HUDEP-2 (cell line): Measurements from ENCODE around the gene ELN.
"Not testable (repeated sequence)": the region's sequence is repeated elsewhere in the genome, so short reads cannot be mapped to it uniquely, and the experiment has no call there.

Experiments used
- DNase-seq, 76 experiments: peaks; one replicate each; lab custom pipeline; 2025; ENCODE audit not compliant: unreplicated experiment in 76 of 76; lab: John Stamatoyannopoulos, UW

ELN gene

DNA sequence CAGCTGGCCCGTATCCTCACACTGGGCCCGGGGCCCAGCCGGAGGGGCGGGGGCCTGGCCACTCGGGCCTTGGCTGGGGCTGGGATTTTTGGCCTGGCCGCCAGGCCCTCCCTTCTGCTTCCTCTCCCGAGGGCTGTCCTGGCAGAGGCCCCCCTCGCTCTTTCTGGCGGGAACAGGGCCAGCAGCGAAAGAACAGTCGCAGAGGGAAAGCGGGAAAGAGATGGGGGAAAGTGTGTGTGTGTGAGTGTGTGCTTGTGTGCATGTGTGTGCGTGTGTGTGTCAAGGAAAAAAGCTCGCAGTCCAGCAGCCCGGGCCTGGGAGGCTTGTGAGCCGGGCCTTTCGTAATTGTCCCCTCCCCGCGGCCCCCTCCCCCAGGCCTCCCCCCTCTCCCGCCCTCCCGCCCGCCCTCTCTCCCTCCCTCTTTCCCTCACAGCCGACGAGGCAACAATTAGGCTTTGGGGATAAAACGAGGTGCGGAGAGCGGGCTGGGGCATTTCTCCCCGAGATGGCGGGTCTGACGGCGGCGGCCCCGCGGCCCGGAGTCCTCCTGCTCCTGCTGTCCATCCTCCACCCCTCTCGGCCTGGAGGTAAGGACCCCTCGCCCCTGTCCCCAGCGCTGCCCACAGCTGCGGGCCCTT, at the start of gene ELN:
ELN (plus strand) TSS at position 491 of the 638 bp plus-strand sequence; CDS start at position 506, 15 bp downstream.
- DNase-seq: no peak

DNA sequence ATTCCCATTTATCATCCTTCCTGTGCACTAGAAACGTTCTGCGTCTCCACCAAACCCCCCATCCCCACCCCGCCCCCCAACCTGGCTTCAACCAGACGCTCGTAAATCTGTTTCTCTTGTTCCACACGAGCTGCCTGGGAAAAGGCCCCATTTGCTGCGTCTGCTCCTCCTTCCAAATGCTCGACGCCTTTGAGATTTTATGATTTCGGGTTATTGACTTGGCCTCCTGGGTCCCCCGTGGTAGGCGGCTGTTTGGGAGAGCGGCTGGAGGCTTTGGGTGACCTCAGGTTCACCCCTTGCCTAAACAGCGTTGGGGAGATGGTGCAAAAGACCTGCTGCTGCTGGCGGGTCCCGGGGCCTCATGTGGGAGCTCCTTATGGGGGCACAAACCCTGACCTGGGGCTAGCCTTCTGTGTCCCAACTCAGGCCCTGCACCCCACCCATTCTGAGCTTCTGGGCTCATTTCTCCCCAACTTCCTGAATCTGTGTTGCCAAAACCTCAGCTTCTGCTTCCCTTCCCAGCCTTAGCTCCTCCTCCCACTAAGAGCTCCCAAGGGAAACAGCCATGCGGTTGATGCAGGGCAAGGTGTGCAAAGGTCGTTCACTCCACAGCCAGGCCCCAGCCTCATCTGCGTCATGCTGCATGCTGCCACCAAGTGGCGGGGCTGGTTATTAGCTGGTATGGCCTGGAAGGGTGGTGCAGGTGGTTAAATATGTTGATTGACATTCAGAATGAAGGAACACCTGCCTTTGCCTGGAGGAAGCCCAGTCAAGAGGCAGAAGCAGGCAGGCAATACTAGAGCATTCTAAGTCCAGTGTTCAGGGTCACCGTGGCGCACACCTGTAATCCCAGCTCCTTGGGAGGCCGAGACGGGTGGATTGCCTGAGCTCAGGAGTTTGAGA, 49.1 kb upstream of the ELN start:
- peak in 45 of 76 experiments; percentile 3 to 56 (median 26) for DNase-seq

DNA sequence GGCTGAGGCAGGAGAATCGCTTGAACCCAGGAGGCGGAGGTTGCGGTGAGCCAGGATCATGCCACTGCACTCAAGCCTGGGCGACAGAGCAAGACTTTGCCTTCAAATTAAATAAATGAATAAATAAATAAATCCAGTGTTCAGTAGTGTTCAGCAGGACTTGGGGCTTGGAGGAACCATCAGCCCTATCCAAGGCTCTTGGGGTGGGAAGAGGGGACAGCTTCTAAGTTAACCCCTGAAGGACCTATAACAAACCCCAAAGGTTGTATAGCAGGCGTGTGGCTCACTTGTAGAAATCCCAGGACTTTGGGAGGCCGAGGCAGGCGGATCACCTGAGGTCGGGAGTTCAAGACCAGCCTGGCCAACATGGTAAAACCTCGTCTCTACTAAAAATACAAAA, 48.3 kb upstream of the ELN start:
- DNase-seq: not testable (repeated sequence)

DNA sequence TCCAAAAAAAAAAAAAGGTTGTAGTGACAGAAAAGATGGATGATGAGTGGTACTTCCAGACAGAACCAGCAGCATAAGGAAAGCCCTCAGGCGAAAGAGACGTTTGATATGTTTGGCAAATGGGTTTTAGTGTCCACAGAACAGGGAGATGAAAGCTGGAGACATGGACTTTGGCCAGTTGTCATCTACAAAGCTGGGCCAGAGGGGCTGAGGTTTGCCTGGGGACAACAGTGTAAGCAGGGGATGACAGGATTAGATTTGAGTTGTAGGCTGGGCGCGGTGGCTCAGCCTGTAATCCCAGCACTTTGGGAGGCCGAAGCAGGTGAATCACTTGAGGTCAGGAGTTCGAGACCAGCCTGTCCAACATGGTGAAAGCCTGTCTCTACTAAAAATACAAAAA, 47.8 kb upstream of the ELN start:
- no peak for DNase-seq

DNA sequence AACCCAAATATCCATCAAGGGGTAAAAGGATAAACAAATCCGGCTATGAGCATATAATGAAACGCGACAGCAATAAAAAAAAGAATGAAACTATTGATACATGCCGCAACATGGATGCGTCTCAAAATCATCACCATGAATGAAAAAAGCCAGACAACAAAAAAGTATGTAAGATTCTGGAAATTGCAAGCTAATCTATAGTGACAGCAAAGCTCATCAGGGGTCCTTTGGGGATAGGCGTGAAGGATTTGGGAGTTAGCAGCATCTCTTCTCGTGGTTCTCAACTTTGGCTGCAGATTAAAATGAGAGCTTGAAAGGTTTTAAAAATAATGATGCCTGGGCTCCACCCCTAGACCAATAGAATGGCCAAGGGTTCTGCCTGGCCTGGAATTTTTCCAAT, 46.0 kb upstream of the ELN start:
- no peak for DNase-seq

DNA sequence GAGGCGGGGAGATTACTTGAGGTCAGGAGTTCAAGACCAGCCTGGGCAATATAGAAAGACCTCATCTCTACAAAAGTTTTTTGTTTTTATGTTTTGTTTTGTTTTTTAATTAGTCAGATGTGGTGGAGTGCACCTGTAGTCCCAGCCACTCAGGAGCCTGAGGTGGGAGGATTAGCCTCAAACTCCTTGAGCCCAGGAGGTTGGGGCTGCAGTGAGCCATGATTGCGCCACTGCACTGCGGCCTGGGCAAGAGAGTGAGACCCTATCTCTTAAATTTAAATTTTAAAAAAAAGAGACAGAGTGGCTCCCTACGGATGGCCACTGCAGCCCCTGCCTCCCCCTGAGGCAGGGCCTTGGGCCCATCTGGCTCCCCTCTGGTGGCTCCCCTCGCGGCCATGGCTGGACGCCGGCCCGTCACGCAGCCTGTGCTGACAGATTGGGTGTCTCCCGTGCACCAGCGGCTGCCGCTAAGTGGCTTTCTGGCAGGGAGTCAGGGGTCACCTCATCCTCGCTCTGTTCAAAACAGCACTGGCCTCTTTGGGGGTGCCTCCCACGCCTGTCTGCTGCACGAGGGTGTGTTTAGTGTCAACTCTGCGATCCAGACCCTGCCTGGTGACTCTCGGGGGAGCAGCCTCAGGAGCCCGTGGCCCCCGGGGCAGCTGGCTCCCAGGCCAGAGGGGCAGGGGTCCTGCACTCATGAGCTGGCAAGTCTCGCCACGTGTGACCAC, 44.4 kb upstream of the ELN start:
- DNase-seq: no peak

DNA sequence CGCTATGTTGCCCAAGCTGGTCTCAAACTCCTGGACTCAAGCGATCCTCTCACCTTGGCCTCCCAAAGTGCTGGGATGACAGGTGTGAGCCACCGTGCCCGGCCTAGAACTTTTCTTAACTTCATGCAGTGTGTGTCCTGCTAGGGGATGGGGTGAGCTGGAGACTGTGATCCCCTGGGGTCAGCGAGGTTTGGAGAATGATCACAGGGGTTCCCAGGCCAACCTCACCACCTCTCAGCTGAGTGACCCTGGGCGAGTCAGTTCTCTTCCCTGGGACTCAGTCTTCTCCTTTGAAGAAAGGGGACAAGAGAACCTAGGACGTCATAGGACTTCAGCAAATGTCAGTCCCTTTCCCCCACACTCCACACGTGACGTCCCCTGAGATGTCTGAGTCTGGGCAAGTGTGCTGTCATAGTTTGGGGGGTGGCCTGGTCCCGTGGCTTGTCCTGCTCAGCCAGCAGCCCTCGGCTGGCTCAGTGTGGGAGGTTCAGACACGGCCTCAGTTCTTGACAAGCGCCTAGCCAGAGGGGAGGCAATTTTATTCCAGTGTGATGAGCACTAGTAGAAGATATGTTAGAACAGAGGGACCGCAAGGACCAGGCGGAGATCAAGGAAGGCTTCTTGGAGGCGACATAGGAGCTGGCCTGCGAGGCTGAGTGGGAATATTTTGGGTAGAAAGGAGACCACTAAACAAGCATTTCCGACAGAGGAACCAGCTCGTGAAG, 43.3 kb upstream of the ELN start:
- no peak for DNase-seq

DNA sequence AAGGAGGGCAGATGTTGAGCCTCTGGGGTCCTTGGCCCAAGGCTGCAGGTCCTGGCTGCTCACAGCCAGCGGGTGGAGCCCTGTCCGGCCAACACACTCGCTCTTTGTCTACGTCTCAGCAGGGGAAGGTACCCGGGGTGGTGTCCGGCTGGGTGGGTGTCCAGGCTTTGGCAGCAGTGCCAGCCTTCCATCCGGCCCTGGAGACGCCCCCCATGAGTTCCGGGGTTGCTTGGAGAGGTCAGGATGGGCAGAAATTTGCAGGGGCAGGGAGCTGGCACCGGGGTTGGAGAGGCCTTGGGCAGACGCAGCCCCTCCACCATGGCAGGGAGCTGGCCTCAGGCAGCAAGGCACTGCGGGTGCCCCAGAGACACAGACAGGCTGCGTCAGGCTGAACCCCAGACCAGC, 42.2 kb upstream of the ELN start:
- no peak for DNase-seq

DNA sequence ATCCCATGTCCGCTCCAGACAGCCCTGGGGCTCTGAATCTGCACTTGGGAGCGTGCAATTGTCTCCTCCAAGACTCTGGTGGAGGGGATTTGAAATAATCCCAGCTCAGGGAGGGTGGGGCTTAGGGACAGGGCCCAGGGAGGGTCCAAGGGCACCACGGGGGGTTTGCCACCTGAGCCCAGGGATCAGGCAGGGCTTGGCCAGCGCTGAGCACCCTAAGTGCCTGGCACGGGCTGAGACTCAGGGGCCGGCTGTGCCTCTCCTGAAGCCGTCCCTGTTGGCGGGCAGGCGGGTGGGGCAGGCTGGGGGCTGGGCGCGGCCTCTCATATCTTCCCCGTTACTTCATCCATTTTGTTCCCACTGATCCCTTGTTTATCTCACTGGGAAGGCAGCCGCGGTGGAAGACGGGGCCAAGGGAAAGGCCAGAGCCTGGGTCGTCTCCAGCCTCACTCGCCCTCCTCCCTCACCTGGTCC, 41.8 kb upstream of the ELN start:
- DNase-seq: no peak

DNA sequence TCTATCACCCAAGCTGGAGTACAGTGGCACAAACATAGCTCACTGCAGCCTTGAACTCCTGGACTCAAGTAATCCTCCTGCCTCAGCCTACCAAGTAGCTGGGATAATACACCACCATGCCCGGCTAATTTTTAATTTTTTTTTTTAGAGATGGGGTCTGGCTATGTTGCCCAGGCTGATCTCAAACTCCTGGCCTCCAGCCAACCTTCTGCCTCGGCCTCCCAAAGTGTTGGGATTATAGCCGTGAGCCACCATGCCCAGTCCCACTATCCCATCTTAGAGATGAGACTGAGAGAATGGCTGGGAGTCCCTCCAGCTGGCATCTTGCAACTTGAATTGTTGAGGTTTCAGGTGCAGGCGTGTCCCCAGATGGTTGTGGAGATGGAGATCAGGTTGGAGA, 40.7 kb upstream of the ELN start:
- no peak for DNase-seq

DNA sequence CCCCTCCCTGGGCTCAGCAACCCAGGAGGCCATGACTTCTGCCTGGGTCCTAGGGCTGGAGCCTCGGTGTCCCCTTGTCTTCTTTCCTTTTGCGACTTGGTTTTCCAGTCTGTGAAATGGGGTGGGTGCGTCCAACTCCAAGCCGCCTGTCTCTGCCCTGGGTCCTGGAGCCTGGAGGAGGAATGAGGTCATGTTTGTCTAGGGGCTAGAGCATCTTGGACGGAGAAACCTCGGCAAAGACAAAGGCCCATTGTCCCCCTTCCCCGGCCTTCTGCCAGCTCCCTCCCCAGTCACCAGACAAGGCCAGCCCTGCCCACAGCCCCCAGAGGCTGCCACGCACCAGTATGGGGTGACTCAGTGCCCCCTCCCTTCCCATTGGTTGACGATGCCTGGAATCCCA, 39.8 kb upstream of the ELN start:
- DNase-seq: no peak

DNA sequence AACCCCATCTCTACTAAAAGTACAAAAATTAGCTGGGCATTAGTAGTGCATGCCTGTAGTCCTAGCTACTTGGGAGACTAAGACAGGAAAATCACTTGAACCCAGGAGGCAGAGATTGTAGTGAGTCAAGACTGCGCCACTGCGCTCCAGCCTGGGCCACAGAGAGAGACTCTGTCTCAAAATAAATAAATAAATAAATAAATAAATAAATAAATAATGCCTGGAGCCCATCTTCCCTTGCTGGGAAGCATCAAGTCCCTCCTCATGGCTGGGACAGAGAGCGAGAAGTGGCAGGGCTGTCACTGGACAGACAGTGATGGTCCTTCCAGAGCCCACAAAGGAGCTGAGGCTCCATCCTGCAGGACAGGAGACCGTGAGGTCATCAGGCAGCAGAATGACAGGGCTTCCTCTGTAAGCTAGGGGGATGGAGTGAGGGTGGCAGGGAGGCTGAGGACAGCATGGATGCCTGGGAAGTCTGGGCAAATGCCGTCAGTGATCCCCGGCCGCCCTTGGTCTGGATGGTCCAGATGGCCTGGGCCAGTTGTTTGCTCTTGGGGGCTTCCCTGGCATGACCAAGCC, 36.4 kb upstream of the ELN start:
- no peak for DNase-seq

DNA sequence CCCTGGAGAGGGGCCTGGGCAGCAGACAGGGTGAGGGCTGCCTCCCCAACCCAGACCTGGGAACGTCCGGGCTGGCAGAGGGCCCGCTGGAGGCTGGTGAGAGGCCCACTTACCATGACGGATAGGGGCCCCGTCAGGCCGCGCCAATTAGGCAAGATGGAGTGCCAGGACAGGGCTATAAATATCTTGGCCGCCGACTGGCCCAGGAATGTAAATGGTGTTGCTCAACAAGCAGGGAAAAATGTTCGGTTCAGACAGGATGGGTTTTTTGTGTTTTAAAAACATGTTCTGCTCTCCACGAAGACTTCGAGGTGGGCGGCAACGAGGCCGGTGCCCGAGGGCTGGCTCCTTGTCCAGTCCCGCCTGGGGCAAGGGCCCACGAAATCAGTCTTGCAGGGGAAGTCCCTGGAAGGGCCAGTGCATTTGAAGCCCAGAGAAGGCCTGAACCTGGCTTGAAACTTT, 35.8 kb upstream of the ELN start:
- DNase-seq: no peak

DNA sequence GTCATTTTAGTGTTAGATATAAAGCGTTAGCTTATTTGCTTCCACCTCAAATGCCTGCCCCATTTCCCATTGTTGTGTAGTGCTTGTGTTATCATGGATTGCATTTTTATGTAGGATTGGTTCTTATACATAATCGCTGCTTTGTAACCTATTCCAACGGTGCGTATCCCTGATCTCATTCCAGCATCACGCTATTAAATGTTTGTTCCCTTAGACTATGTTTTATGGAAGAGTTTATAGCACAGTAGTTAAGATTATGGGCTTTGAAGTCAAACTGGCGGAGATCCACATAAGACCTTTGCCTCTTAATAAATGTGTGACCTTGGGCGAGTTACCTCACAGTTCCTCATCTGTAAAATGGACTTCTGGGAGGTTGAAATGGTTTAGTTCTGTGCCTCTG, 34.0 kb upstream of the ELN start:
- DNase-seq: no peak

DNA sequence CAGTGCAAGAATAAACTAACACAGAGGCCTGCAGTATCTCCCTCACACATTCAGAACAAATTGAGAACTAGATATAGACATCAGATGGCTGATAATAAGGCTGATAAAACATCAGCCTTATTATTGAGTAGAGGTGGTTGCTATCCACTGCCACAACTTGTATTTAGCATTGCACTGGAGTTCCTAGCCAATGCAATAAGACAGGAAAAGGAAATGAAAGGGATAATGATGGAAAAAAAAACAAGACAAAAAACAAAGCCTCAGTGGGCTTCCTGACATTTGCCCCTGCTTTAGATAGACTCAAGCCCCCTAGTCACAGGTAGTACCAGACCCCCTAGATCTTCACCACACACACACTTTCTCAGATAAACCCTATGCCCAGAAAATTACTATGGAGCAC, 33.2 kb upstream of the ELN start:
- no peak for DNase-seq

DNA sequence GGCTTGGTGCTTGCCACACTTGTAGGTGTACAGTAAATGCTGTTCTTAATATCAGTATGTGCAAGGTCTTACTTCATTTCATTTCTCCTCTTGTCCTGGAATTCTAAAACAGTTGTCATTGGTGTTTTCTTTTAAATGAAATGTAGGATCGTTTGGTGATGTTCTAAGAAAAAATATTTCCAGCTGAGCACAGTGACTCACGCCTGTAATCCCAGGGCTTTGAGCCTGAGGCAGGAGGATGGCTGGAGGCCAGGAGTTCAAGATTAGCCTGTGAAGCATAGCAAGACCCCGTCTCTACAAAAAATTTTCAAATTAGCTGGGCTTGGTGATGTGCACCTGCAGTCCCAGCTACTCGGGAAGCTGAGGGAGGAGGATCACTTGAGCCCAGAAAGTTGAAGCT, 32.6 kb upstream of the ELN start:
- no peak for DNase-seq

DNA sequence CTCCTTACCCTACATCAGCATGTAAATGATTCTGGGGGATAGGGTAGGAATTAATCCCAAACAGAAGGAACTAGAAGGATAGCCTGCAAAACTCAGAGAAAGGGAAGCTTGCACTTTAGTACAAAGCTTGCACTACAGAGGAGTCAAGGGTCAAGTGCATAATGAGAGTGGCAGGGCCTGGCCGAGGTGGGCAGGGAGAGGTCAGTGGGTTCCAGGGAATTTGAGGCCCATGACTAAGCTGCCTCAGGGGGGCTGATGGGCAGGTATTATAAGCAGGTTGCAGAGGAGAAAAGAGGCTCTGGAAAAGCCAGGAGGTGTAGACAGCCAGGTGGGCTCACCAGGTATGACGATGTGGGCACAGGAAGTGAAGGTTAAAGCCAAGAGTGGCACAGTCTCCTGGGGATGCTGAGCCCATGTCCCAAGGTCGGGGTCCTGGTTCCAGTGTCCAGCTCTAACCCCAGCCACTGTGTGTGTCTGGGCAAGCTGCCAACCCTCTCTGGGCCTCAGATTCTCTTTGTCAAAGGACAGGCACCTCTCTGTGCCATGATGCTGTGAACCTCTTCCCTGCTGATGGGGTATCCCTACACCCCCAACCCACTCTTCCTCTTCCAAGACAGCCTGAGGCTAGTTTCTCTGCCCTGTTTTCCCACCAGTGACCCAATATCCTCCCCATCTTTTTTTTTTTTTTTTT, 32.0 kb upstream of the ELN start:
- DNase-seq: no peak

DNA sequence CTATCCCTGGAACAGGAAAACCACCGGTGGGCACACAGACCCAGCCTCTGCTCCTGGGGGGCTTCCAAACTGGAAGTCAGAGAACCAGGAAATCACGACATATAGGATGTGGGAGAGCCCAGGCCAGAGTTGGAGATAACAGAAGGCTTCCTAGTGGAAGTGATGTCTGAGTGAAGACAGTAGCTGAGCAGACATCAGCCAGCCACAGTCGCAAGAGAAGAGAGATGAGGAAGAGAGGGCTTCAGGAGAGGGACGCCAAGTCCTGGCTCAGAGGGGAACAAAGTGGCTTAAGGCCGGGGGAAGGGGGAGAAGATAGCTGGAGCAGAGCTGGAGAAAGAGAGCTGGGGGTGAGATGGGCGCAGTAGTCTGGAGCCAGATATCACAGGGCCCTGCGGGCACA, 30.9 kb upstream of the ELN start:
- no peak for DNase-seq

DNA sequence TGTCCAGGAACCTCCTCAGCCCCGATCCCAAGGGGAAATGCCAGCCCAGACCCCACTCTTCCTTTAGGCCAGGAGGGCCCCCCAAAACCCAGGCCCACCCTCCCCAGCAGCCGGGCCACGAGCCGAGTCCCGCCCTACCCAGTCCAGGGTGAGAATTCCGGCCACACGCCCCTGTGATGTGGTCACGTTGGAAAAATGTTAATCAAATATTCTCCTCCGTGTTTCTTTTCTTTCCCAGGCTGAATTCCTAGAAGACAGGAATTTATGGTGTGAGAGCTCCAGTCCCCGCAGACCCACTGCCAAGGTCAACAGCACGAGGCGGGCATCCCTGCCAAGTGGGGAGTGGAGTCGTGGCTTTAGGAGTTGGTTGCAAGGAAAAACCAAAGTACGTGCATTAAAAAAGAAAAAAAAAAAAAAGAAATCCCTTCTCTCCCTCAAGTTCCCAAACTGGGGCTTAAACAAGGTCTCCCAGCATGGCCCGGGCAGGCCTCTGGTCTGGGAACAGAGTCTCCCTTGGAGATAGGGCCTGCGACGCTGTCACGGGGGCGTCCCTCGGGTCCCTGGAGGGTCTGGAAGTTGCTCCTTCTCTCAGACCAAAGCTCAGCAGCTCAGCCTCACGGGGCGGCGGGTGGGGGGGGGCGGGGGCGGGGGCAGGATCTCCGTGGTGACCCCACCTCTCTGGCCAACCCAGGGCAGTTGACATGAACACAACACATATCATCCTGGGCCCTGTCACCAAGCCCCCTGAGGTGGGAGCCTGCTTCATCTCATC, 28.1 kb upstream of the ELN start:
- DNase-seq: no peak
